ENCODE data around the gene ACBD6.
A peak's percentile ranks its signal among the peaks of the same experiment; 100 is the strongest.

Gene ACBD6

GRCh38 chr1:180524915-180525714 is 22.7 kb upstream of the ACBD6 start:
- no peak for DNase-seq

GRCh38 chr1:180524160-180524914 is 22.0 kb upstream of the ACBD6 start:
- no peak for DNase-seq

- no peak for DNase-seq
Observed at GRCh38 chr1:180522213-180522515, 19.8 kb upstream of the ACBD6 start.

- DNase-seq: no peak
Observed at GRCh38 chr1:180521474-180522212, 19.3 kb upstream of the ACBD6 start.

GRCh38 chr1:180519846-180520245 is 17.5 kb upstream of the ACBD6 start:
- no peak for DNase-seq

GRCh38 chr1:180515857-180516388 is 13.5 kb upstream of the ACBD6 start:
- peak; percentile 30 to 45 for DNase-seq

- DNase-seq: no peak
Observed at GRCh38 chr1:180515364-180515763, 13.0 kb upstream of the ACBD6 start.

GRCh38 chr1:180513531-180513930 is 11.2 kb upstream of the ACBD6 start:
- no peak for DNase-seq

GRCh38 chr1:180510882-180511281 is 8.5 kb upstream of the ACBD6 start:
- no peak for DNase-seq

GRCh38 chr1:180508725-180509097 is 6.3 kb upstream of the ACBD6 start:
- no peak for DNase-seq

GRCh38 chr1:180507795-180508724 is 5.7 kb upstream of the ACBD6 start:
- DNase-seq: no peak

GRCh38 chr1:180505732-180506335 is 3.5 kb upstream of the ACBD6 start:
- DNase-seq: no peak

GRCh38 chr1:180504186-180504585 is 1.8 kb upstream of the ACBD6 start:
- DNase-seq: no peak

- DNase-seq: no peak
Observed at GRCh38 chr1:180503280-180503862, 994 bp upstream of the ACBD6 start.

- DNase-seq: no peak
Observed at GRCh38 chr1:180501865-180502360, 464 bp downstream of the ACBD6 start.

- no peak for DNase-seq
Observed at GRCh38 chr1:180500689-180501088, 1.7 kb downstream of the ACBD6 start.

- DNase-seq: no peak
Observed at GRCh38 chr1:180498594-180498993, 3.8 kb downstream of the ACBD6 start.

- DNase-seq: no peak
Observed at GRCh38 chr1:180497826-180498225, 4.6 kb downstream of the ACBD6 start.

- DNase-seq: no peak
Observed at GRCh38 chr1:180494370-180494769, 8.0 kb downstream of the ACBD6 start.

- no peak for DNase-seq
Observed at GRCh38 chr1:180489976-180490375, 12.4 kb downstream of the ACBD6 start.

- DNase-seq: no peak
Observed at GRCh38 chr1:180489313-180489712, 13.1 kb downstream of the ACBD6 start.
